Astrocyte (in vitro differentiated cells and primary cell): Measurements from ENCODE around the gene DOCK10. TPM values are rescaled to one million over a fixed set of nuclear protein-coding genes. Genes with fewer than 3 reads are reported as not detected.

Experiments used
- DNase-seq: peaks from one replicate; pipeline ENCODE4 v3.0.0-alpha.2; 2010; ENCODE audit warnings: low read depth
- FAIRE-seq: peaks from 2 replicates; lab custom pipeline; 2011; peaks lifted over from hg19 to GRCh38; lab: Jason Lieb, UNC
- H2AFZ ChIP-seq: 2 replicates; pipeline ENCODE4 v1.6.0; 2012; ENCODE audit warnings: low read depth, low read length, inconsistent platforms
- H3K27ac ChIP-seq: 2 replicates; pipeline ENCODE4 v1.5.1; 2011; ENCODE audit warnings: low read depth, low read length, inconsistent platforms
- H3K27me3 ChIP-seq: 2 replicates; pipeline ENCODE4 v1.6.0; 2011; ENCODE audit warnings: low read length, inconsistent platforms; ENCODE audit not compliant: insufficient read depth
- H3K36me3 ChIP-seq: 2 replicates; pipeline ENCODE4 v1.5.1; 2011; ENCODE audit warnings: low read length, inconsistent platforms; ENCODE audit not compliant: insufficient read depth
- H3K4me1 ChIP-seq: 2 replicates; pipeline ENCODE4 v1.5.1; 2011; ENCODE audit warnings: low read length, inconsistent platforms; ENCODE audit not compliant: insufficient read depth
- H3K4me2 ChIP-seq: 2 replicates; pipeline ENCODE4 v1.6.0; 2012; ENCODE audit warnings: low read length, inconsistent platforms
- H3K4me3 ChIP-seq: 2 replicates; pipeline ENCODE4 v1.5.1; 2011; ENCODE audit warnings: low read depth, mild to moderate bottlenecking, low read length, inconsistent platforms; ENCODE audit not compliant: insufficient read depth
- H3K79me2 ChIP-seq: 2 replicates; pipeline ENCODE4 v1.6.0; 2012; ENCODE audit warnings: mild to moderate bottlenecking, low read length, inconsistent platforms; ENCODE audit not compliant: insufficient read depth
- H3K9ac ChIP-seq: 2 replicates; pipeline ENCODE4 v1.6.0; 2012; ENCODE audit warnings: mild to moderate bottlenecking, low read length, inconsistent platforms
- H3K9me3 ChIP-seq: 2 replicates; pipeline ENCODE4 v1.5.1; 2012; ENCODE audit warnings: low read depth, mild to moderate bottlenecking, low read length, inconsistent platforms; ENCODE audit not compliant: insufficient read depth
- H4K20me1 ChIP-seq: 2 replicates; pipeline ENCODE4 v1.6.0; 2012; ENCODE audit warnings: low read length, inconsistent platforms; ENCODE audit not compliant: insufficient read depth
- H3K27ac Mint-ChIP-seq: one replicate; pipeline ENCODE4 v1.8.0; 2021; ENCODE audit warnings: mild to moderate bottlenecking, mixed read lengths; ENCODE audit not compliant: unreplicated experiment
- H3K27me3 Mint-ChIP-seq: one replicate; pipeline ENCODE4 v1.8.0; 2021; ENCODE audit warnings: low read depth, mixed read lengths; ENCODE audit not compliant: unreplicated experiment
- H3K36me3 Mint-ChIP-seq: one replicate; pipeline ENCODE4 v1.8.0; 2021; ENCODE audit warnings: low read depth, mixed read lengths; ENCODE audit not compliant: unreplicated experiment
- H3K4me1 Mint-ChIP-seq: one replicate; pipeline ENCODE4 v1.8.0; 2021; ENCODE audit warnings: low read depth, mixed read lengths; ENCODE audit not compliant: unreplicated experiment
- H3K4me3 Mint-ChIP-seq: one replicate; pipeline ENCODE4 v1.8.0; 2021; ENCODE audit warnings: mild to moderate bottlenecking, moderate library complexity, mixed read lengths; ENCODE audit not compliant: unreplicated experiment
- H3K9me3 Mint-ChIP-seq: one replicate; pipeline ENCODE4 v1.8.0; 2021; ENCODE audit warnings: mild to moderate bottlenecking, mixed read lengths; ENCODE audit not compliant: unreplicated experiment
- EZH2 ChIP-seq: IDR thresholded peaks from 2 replicates; pipeline ENCODE4 v1.6.1; 2012; ENCODE audit warnings: mild to moderate bottlenecking, low read length, inconsistent platforms; ENCODE audit not compliant: insufficient read depth
- total RNA-seq: library from RNA; stranded (reverse); gene quantifications from 2 replicates; pipeline ENCODE4 v1.2.1, GENCODE V29; 2021
- TF ChIP-seq, protein P1 (sequence below): IDR thresholded peaks from 2 replicates; pipeline ENCODE4 v1.5.1; 2011; ENCODE audit warnings: low read depth, mild to moderate bottlenecking, inconsistent platforms, low read length, moderate library complexity; ENCODE audit not compliant: insufficient read depth

DOCK10 gene
- total RNA-seq, 1 donor from 2014 or later: 7.7 TPM

DNA sequence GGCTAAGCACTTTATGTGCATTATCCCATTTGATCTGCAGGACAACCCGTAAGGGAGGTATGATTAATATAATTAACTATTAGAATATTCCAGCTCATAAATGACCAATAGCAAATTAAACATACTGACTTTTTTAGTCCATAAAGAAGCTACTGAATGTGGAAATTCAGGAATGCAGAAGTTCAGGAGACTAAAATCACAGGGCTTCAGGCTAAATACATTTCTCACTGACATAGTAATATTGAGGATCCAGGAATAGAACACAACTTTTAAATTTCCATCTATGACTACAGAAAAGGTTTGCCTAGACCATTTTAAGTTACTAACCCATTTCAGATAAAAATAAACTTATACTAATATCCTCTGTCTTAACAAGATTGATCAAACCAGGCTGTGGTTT lies 228.7 kb downstream of the DOCK10 start:
- no peak overlapping the region for H3K4me3 Mint-ChIP-seq
- H3K27ac ChIP-seq: no peak overlapping the region
- peaks cover 5% of the 10 kb centered on the region for H3K36me3 ChIP-seq
- no peak for DNase-seq
- TF ChIP-seq EZH2: no peak
- TF ChIP-seq, protein P1, sequence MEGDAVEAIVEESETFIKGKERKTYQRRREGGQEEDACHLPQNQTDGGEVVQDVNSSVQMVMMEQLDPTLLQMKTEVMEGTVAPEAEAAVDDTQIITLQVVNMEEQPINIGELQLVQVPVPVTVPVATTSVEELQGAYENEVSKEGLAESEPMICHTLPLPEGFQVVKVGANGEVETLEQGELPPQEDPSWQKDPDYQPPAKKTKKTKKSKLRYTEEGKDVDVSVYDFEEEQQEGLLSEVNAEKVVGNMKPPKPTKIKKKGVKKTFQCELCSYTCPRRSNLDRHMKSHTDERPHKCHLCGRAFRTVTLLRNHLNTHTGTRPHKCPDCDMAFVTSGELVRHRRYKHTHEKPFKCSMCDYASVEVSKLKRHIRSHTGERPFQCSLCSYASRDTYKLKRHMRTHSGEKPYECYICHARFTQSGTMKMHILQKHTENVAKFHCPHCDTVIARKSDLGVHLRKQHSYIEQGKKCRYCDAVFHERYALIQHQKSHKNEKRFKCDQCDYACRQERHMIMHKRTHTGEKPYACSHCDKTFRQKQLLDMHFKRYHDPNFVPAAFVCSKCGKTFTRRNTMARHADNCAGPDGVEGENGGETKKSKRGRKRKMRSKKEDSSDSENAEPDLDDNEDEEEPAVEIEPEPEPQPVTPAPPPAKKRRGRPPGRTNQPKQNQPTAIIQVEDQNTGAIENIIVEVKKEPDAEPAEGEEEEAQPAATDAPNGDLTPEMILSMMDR: no peak
- no peak overlapping the region for H2AFZ ChIP-seq
- no peaks in the 10 kb centered on the region for H3K27me3 ChIP-seq
- H3K4me1 ChIP-seq: peaks cover 11% of the 10 kb centered on the region
- H3K4me2 ChIP-seq: no peak overlapping the region
- H3K36me3 Mint-ChIP-seq: peaks cover 2% of the 10 kb centered on the region
- no peaks in the 10 kb centered on the region for H3K9me3 ChIP-seq
- no peaks in the 10 kb centered on the region for H3K79me2 ChIP-seq
- no peak overlapping the region for H3K4me3 ChIP-seq
- no peaks in the 10 kb centered on the region for H3K27me3 Mint-ChIP-seq
- peaks cover 2% of the 10 kb centered on the region for H3K9me3 Mint-ChIP-seq
- H4K20me1 ChIP-seq: no peaks in the 10 kb centered on the region
- no peak overlapping the region for H3K27ac Mint-ChIP-seq
- no peak for FAIRE-seq
- peaks cover 17% of the 10 kb centered on the region for H3K4me1 Mint-ChIP-seq
- H3K9ac ChIP-seq: no peak overlapping the region

DNA sequence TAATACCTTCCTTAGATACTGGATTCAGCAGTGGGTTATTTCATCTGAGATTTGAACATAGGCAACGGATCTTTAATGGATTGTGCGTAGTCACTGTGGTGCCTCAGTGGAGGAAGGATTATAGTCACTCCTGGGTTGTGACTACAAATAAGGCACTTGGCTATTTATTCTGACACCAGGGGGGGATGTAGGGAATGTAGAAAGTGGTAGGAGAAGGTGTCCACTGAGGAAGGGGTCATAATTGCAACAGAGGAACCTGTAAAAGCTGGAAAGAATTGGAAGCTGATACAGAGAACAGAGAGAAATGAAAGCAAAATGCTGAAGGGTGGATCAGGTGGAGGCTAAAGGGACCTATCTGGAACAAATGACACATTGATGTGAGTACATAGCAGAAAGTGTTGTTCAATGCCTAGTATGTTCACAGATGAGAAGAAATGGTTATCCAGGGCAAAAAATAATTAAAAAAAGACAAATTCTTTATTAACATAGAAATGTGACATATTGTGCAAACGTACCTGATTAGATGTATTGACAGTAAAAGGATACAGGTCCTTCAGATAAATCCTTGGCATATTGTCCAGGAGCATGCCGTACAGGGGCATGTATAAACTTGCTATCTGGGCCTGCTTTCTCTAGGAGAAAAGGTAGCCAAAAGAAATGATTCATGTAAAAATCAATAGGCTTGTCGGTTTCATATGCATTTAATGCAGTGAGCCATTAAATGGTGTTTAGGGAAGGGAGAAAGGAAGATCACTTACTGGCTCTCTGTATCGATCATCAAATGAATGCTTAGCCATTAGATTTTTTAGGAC lies 234.9 kb downstream of the DOCK10 start:
- Histone ChIP-seq H3K4me1 (peaks cover 5% of the 10 kb centered on the region), H3K27me3 (no peaks in the 10 kb centered on the region), H3K4me2 (no peak overlapping the region), H3K36me3 (peaks cover 17% of the 10 kb centered on the region), H3K27ac (no peak overlapping the region), H4K20me1 (no peaks in the 10 kb centered on the region), H3K79me2 (no peaks in the 10 kb centered on the region), H2AFZ (no peak overlapping the region), H3K9me3 (no peaks in the 10 kb centered on the region), H3K4me3 (no peak overlapping the region), H3K9ac (no peak overlapping the region)
- Mint-ChIP-seq H3K4me3 (no peak overlapping the region), H3K36me3 (peaks cover 7% of the 10 kb centered on the region), H3K4me1 (peaks cover 6% of the 10 kb centered on the region), H3K9me3 (peaks cover 5% of the 10 kb centered on the region), H3K27me3 (no peaks in the 10 kb centered on the region), H3K27ac (no peak overlapping the region)
- no peak for TF ChIP-seq EZH2
- TF ChIP-seq, protein P1: no peak
- DNase-seq: no peak
- FAIRE-seq: no peak

DNA sequence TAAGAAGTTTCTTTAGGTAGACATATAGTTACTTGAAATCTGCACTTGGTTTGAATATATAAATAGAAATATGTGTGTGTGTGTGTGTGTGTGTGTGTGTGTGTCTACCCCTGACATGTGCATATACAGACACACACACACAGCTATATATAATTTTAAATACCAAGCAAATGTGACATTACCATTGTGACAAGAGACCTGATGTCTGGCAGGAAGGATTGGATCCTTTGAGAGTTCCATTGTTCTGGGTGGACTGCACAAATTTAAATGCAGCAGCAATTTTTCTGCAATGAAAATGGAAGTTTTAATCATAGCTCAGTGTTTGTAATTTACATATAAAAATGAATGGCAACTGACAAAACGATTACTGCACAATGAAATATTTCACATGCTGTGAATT lies 238.3 kb downstream of the DOCK10 start:
- Mint-ChIP-seq H3K36me3 (peaks cover 7% of the 10 kb centered on the region), H3K27ac (no peak overlapping the region), H3K4me1 (peaks cover 15% of the 10 kb centered on the region), H3K4me3 (no peak overlapping the region), H3K9me3 (peaks cover 2% of the 10 kb centered on the region), H3K27me3 (no peaks in the 10 kb centered on the region)
- H3K79me2 ChIP-seq: no peaks in the 10 kb centered on the region
- no peak for FAIRE-seq
- no peak overlapping the region for H3K4me2 ChIP-seq
- H3K4me3 ChIP-seq: no peak overlapping the region
- peaks cover 5% of the 10 kb centered on the region for H3K4me1 ChIP-seq
- peaks cover 27% of the 10 kb centered on the region for H3K36me3 ChIP-seq
- no peak for TF ChIP-seq EZH2
- TF ChIP-seq, protein P1: no peak
- no peak overlapping the region for H3K9ac ChIP-seq
- DNase-seq: no peak
- H3K9me3 ChIP-seq: no peaks in the 10 kb centered on the region
- no peaks in the 10 kb centered on the region for H3K27me3 ChIP-seq
- no peak overlapping the region for H2AFZ ChIP-seq
- H4K20me1 ChIP-seq: no peaks in the 10 kb centered on the region
- H3K27ac ChIP-seq: no peak overlapping the region
